ENCODE results near the gene ATG5.

Gene ATG5

DNA sequence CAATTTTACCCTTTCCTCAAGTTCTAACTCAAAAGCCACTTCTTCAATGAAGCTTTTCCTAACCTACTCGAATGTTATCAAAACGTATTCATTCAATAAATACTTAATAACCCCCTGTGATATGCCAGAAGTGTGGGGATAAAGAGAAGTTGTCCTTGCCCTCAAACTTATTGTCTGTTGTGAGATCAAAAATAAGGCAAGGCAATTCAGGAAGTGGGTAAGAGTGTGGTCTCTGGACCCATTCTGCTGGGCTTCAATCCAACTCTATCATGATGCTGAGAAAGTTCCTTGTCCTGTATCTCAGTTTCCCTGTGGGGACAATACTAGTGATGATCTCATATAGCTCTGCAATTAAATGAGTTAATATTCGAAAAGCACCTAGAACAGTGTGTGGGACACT lies 146.7 kb downstream of the ATG5 start:
- no peak for DNase-seq

DNA sequence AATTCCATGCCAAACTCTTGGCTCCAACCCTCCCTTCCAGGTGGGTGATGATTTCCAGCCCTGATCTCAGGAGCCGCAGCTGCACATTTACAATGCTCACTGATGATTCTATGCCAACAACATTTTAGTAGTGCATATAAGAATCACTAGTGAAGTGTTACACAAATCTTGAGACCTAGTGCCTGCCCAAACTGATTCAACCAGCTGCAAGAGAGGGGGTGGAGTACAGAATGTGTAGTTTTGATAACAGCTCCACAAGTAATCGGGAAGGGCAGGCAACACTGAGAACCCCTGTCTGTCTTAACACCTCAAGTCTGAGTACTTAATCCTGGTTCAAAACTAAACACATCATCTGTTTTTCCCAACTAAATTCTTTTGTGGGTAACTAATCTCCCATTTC lies 147.8 kb downstream of the ATG5 start:
- no peak for DNase-seq

DNA sequence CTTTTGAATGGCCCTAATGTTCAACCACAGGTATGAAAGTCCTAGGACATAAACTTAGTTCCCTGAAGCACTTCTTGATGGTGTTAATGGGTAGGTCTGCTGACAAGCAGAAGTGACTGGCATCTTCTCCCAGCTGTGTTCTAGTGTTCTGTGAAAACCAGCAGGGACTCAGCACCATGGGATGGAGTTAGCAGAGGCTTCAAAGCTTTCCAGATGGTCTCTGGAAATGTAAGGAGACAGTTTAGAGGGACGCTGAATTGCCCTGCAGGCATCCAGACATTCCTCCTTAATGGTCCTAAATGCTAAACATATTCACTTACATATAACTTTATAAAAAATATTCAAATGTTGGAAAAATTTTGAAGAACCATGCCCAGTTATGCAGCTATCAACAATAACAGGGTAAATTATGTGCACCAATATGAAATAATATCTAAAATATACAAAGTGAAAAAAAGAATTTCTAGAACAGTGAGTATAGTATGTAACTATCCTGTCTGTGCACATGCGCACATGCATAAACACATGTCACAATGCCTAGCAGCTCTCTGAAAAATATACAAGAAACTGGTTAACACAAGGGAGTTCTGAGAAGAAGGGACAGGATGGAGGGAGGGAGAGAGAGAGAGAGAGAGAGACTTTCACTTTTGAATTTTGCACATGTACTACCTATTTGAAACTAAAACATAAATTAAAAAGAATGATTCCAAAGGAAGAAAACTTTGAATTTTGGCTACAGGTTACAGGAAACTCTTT lies 152.3 kb downstream of the ATG5 start:
- no peak for DNase-seq

DNA sequence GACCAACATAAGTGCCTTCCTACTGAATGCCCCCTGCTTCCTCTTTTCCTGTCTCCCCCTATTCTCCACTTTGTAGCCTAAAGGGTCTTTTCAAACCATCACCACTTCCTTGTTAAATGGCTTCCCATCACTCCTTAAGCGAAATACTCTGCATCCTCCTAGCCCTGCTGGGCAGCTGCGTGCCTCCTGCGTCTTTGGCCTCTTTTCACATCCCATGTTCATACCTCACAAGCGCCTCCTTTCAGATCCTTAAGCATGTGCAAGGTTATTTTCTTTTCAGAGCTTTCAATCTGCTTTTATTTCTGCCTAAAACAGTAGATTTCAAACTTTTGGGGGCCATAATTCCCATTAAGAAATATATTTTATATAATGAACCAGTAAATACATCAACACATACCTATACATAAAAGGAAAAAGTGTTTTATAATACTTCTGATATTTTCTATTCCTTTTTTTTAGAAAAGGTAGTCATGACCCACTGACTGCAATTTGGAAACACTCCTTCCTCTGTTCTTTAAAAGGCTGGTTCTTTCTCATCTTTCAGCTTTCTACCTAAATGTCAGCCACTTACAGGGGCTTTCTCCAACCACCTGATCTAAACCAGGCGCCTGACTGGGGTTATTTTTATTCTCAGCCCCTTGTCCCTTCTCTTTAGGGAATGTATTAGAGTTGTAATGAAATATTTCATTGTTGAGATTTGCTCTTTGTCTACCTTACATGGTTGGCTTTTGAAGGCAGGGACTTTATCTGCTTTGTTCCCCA lies 155.3 kb downstream of the ATG5 start:
- DNase-seq = no peak

DNA sequence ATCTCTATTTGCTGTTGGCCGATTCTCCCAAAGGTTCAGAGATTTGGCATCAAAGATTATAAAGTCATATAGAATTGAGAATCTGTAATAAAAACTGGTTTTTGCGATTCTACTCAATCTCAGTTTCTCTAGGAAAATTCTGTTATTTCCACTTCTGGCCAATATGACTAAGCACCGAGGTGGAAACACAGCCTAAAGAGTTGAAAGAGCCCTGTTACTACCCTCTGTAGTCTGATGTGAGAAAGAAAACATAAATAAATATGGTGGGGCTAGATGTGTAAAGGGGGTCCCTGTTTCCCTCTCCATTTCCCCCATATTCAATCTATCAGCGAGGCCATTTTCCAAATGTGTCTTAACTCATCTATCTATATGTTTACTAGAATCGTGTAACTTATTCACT lies 156.0 kb downstream of the ATG5 start:
- DNase-seq = no peak

DNA sequence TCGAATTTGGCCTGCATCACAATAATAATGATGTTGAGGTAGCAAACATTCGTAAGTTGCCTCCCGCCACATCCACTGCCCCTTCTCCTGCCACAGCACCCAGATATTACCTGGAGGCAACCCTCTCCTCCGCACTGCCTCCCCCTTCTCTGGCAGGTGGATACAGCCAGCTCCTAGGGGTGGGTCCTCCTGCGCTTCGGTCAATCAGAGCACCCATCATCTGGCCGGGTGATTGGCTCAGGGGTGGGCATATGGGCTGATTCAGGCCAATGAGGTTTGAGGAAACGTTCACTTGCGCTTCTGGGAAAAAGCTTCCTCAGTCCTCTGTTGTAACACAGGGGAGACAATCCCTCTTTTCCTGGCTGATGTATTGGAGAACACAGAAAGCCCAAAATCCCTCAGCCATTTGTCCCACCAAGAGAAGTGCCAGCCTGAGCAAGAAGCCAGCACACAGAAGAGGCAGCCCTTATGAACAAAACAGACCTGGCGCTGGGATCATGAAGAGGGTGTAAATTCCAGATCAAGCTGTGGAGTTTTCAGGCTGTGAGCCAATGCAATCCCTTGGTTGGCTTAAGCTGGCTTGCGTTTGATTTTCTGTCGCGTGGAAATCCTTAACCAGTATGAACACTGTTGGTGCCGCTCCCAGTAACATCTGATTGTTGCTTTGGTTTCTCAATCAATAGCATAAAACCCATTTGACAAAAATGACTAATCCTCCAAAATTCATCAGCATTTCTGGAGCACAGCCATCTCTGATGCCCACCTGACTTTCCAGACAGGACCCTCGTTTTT lies 157.3 kb downstream of the ATG5 start:
- DNase-seq = no peak

DNA sequence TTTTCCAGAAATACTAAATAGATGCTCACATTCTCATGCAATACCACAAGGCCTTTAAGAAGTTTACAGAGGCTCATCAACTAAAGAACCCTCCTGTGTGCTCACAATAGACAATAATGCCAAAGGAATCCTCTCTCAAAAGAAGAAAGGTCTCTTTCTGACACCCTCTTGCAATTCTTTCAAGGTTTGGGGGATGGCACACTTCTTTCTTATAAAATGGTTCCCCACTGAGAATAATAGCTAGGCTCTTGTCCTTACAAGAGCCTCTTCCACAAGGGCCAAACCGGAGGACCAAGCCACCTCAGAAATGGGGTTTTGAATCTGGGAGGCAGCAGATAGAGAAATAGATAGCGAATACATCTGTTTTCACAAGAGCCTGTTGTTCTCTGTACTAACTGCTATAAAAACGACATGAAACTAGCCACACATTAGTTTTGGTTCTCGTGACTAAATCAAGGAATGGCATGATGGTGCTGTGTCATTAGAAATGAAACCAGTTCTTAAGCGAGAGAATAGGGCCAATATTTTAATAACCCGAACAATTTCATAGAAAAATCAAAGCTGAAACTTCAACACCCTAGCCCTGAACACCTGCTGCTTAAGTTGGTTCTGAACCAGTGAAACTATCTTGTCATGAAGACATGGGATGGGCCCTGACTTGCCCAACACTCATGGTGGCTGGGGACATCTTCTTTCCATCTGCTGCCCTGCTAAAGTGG lies 158.3 kb downstream of the ATG5 start:
- no peak for DNase-seq

DNA sequence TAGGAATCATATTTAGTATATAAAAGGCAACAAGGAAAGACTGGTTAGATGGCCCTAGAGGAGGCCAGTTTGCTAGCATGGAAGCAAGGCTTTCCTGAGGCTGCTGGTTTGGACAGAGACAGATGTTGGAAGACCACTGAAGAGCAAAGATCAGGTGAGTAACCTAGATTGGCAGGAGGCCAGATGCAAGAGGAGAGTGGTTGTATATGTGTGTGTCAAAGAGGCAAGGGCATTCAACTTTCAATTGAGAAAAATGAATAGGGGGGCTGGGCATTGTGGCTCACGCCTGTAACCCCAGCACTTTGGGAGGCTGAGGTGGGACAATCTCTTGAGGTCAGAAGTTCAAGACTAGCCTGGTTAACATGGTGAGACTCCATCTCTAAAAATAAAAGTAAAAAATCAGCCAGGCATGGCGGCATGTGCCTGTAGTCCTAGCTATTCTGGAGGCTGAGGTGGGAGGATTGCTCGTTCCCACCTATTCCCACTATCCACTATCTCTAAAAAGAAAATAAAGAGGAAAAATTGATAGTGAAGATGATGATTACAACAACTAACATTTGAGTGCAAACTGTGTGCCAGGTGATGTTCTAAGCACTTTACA lies 159.6 kb downstream of the ATG5 start:
- no peak for DNase-seq

DNA sequence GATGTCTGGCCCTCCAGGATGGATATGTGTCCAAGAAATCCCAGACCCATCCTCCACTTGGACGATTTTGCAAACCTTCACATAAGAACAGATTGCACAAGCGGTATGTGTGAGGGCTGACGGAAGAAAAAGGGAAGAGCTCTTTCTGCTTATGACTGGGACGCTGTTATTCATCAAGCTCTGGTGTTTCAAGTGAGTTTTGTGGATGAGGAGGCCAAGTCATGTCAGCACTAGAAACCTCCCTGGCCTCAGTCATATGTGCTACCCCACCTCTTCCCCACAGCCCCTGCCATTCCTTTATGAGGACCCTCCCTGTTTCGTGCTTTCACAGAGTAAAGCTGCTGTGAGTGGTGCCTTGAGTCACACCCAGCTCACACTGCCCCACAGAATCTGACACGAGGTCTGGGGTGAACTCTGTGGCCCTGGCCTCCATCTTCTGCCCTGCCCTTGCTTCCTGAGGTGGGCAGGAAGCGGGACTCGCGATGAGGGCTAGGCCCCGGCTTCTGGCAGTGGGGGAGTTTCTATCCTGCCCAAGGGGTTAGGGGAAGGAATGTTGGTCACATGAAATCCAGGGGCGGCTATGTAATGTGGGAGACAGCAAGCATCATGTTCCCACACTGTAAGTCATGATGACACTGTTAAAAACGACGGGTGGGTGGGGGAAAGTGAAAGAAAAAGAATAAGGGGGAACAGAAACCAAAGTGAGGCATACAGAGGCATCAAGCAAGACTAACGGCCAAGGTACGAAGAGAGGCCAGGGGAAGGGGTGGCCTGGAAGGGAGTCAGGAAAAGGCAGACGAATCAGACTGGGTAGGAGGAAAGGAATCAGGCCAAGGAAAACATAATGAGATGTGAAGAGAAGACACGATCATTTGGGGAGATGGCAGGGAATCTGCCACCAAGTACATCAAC lies 161.3 kb downstream of the ATG5 start:
- DNase-seq = peak; percentile 94 to 95

DNA sequence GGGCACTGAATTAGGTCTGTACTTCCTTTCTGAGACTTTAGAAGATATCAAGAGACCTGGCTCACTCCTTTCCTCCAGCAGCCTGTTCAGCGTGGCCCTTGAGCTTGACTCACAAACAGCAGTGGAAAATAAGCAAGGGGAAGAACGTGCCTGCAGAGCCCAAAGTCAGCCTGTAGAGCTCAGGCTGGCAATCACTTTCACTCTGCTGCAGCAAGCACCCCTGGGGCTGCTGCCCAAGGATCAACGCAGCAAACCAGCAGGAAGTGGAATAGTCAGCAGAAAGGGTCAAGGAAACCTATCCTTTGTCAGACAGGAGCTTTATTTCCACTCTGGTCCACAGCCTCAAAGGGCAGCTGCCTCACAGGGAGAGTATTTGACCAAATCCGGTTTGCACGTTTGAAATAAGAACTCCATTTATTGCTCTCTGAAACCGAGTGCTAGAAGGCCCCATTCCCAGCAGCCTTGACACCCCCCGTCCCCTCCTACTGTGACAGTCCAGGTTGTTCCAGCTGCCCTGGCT lies 162.1 kb downstream of the ATG5 start:
- peak; percentile 73 to 82 for DNase-seq

DNA sequence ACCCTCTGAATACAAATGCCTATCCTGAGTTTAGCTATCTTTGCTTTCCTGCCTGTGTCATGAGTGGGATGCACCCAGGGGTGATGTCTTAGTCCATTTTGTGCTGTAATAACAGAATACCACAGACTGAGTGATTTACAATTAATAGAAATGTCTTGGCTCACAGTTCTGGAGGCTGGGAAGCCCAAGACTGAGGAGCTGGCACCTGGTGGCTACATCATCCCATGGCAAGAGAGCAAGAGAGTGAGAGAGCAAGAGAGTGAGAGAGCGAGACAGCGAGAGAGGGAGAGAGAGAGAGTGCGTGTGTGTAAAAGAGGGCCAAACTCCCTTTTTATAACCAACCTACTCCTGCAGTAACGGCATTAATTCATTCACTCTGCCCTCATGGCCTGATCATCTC lies 162.6 kb downstream of the ATG5 start:
- no peak for DNase-seq

DNA sequence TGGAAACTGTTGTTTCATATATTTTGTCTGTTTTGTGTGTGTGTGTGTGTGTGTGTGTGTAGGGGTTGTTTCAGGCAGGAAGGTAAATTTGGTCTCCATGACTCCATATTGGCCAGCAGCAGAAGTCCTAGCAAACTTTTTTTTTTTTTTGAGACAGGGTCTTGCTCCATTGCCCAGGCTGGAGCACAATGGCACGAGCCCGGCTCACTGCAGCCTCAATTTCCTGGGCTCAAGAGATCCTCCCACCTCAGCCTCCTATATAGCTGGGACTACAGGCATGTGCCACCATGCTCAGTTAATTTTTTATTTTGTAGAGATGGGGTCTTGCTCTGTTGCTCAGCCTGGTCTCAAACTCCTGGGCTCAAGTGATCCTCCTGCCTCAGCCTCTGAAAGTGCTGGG lies 163.7 kb downstream of the ATG5 start:
- DNase-seq = no peak

DNA sequence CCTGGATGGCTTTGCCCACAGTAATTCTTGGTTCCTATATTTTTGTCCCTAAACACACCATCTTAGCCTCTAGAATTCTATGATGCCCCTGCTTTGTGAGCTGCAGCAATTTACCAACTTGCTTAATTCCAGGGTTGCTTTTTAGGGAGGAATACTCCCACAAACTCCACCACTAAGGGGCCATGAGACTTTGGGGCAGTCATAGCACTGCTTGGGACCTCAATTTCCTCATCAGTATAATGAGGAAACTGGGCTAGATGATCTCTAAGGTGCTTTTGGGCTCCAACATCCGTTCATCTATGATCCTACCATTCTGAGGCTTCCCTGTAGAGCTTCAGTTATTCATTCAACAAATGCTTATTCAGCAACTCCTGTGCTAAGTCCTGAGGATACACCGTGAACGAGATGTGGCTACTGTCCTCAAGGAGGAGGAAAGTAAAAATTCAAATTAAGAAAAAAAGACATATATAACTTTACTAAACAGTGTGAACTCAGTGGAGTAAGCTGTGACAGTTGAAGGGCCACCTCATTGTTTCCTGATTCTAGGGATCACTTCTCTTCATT lies 164.2 kb downstream of the ATG5 start:
- DNase-seq = peak; percentile 35 to 56

DNA sequence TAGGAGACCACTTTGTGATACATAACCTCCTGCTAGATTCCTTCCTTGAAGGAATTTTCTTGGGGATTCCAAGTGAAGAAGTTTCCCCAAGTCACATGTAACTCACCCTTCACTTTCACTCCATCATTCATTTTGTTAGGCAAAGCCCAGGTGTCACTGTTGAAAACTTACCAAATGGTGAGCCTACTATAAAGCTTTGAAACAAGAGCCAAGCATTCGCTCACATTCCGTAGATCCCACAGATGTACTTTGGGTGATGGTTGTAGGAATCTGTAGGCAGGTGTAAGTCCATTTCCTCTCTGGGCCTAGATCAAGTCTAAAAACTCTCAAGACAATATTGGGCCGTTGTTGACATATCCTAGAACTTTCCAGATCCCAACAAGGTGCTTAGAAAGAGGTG lies 165.4 kb downstream of the ATG5 start:
- no peak for DNase-seq

DNA sequence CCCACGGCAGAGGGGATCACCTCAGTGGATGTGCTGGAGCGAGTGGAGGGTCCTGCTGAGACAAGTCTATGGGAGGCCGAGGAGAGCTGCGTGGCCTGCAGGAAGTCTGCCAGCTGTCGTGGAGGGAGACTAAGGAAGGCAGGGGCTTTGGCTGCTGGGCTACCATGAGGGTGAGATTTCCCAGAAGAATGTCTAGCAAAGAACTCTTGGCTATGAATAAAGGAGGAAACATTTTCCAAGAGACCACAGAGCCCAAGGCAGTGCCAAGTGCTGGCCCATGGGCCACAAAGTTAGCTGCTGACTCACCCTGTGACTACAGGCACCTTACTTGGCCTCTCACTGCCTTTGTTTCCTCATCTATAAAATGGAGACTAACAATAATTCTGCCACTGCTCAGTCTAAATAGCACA lies 166.0 kb downstream of the ATG5 start:
- DNase-seq = no peak

DNA sequence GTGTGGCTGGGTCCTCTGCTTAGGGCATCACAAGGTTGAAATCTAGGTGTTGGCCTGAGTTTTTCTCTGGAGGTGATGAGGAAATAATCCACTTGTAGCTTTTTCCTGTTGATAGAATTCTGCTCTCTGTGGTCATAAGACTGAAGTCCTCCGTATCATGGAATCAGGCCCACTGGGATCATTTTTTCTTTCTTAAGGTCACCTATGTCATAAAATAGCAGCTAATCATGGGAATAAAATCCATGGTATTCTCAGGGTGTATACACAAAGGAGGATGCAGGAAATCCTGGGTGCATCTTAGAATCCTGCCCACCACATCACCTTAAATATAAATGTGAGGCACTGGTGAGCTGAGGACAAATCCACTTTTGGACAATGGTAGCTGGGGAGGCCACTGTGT lies 166.7 kb downstream of the ATG5 start:
- DNase-seq = no peak

DNA sequence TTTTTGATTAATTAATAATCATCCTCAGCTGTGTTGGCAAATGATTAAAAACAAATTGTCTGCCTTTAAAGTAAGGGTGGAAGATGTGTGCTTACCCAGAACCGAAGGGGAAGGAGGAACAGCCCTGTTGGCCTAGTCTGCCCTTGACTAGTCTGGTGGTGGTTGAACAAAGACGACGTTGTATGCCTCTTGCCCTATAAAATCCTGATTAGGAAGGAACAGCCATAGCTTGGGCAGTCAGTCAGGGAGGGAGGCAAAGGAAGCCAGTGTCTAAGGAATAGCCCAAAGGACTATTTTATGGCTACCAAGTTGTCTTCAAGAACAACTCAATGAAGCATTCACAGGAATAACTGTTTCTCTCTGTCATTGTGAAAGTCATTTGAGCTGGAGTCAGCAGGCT lies 168.7 kb downstream of the ATG5 start:
- DNase-seq = no peak

DNA sequence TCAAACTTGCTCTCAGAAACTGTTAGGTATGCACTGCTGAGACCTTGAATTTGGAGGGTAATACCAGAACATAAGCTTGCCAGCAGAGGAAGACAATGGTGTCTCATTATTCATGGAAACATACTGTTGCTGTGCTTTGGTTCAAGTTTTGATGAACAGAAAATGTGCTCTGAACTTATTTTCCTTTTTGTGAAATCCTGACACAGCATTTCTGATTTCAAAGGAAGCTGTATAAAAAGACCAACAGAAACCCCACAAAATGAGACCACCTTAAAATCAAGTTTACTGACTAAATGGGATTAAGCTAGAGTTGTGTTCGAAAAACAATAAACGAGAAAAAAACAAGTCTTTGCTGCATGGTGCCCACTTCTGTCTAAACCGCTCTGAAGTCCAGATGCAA lies 169.1 kb downstream of the ATG5 start:
- DNase-seq = no peak

DNA sequence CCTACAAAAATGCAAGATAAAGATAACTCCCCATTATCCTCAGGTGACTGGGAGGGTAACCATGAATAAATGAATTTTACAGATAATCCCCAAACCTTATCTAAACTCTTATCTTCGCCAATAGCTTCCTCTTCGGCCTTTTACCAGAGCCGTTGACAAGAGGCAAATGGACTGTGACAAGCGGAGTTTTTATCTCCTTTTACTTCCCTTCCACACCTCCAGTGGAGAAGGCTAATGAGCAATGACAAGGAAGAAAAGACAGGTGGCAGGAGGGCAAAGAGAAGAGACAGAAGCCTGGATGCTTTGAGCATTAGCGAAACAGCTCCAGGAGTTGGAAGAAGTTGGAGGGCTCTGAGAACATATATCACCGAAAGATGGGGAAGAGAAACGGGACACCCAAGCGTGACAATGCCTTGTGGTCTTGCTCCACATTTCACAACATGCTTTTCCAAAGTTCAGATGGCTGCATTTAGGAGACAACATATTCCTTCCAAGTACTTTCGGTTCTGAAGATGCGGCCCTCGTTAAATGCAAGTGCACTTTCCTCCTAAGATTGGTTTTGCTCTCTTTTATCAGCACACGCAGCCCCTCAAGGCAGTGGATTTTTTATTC lies 170.2 kb downstream of the ATG5 start:
- DNase-seq = peak; percentile 52 to 69

DNA sequence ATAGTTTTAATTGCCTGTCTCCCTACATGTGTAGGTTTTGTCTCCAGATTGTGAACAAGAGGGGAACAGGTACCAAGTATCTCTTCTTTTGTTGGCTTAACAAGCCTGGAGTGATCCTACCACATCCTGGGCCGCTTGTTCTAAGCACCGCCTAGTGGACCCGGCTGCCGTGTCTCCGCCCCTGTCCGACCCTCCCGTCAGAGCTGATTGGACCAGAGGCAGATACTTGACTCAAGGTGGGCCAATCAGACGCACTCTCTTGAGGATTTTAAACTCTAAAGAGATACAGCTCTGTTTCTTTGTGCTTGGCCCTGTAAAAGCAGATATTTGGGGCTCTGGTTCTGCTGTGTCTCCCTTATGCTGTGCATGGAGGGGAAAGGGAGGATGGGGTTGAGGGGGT lies 171.2 kb downstream of the ATG5 start:
- DNase-seq = no peak
